NCI-H526 (cell line): ENCODE measurements around the gene SMG6.

Experiments
- DNase-seq, 2 experiments: peaks; one replicate each; lab custom pipeline; 2025; lab: John Stamatoyannopoulos, UW

Gene SMG6

DNA sequence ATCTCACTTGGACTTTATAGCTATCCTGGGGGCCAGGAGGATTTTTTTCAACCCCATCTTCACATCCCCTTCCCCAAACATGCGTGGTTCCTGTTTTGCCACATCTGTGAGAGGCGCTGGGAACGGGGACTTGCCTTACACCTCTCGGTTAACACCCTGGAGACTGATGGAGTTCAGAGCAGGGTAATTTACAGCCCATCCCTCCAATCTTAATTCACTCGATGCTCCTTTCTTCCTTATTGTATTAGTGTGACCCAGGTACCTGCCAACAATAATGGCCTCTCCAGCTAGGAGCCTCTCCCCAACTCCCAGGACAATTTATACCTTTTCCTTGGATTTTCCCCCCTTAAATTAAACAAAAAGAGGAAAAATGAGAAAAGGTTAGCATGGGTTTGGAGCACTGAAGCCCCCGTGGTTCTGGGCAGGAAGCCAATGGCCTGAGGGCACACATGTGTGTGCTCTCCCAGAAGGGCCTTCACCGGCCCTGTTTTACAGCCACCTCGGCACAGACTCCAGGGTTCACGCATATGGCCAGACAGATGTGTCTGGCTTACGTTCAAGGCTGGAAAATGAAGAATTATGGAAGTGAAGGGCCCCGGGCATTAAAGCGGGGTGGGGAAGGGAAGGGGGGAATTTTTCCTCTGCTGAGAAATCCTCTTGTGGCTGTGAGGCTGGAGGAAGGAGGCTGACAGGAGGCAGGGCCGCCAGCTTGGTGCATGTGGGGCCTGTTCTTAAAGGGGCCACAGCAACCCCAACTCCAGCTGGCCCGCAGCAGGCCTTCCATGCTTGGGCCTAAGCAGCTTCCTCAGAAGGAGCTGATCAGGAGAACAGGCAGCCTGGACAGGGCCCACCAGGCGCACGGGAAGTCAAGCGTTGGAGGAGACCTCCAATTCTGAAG, 227.2 kb downstream of the SMG6 start:
- no peak for DNase-seq

DNA sequence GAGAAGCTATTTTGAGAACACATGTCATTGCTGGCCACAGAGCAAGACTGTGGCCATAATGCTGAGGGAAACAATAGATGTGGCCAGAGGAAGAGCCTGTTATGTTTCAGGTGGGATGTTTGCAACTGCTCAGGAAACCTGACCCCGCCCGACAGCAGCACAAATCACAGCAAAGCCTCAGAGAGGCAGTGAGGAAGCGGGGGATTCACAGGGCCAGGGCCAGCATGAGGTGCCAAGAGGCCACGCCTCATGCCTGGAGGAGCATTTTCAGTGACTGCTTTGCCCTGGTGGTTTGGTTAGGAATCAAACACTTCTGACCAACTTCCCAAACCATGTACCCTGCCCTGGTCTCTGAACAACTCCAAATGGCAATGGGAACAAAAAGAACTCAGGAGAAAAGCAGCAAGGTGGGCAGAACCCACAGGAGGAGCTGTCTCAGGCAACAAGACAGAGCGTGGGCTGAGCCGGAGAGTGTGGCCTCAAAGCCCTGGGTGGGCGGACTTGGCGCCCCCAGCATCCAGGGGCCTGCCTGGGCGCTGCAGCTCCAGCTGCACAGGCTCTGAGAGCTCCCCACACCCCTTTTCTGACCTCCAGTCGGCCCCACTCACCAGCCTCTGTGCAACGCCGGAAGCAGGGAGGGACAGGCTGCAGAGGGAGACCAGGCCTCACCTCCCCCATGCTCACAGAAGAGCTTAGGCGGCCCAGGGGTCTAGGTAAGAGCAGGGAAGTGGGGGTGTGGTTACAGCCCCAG, 228.1 kb downstream of the SMG6 start:
- no peak for DNase-seq

DNA sequence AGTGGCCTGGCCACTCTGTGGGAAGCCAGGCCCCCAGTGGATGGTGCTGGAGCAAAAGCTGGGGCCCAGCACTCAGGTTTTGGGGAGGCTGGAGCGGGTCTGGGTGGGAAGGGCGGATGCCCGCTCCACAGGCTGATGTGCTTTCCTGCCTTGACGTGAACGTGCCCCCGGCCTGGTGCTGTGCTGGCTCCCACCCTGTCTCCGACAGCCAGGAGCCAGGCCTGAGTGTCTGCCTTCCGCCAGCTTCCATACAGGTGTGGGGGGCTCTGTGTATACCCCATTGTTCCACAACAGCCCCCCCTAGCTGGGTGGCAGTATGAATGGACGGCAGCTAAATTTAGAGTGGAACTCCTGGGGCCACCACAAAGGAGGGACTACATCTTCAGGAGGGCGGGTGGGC, 228.7 kb downstream of the SMG6 start:
- no peak for DNase-seq

DNA sequence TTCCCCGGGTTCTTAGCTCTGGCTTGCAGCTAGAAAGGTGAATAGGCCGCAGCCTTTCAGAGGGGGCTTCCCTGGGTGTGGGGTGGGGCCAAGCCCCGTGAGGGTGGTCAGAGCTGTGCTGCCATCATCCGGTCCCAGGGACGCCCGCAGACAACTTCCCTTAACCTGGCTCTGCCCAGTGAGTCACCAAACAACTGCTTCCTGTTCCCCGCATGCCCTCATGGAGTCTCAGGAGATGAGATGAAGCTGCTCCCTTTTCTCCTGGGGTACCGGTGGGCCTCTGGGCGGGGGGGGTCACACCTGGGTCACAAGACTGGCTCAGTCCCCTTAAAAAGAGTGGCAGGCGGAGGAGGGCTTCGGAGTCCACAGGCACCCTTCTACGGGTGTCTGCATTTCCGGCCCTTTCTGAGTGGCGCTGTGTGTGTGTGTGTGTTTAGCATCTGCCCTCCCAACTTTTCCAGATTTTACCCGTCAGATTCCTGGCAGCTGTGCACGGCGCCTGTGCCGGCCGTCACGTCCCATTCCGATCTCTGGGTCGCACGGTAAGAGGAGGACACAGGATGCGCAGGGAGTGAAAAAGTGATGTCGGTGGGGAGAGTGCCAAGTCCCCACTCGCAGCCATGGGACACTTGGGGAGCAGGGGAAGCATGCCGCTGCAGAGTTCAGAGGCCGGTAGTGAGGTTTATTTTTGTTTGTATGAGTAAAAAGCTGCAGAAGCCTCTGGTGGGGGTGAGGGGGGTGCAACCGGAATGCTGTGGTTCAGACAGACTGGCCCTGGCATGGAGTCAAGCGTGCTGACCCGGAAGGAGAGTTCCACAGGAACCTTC, 231.9 kb downstream of the SMG6 start:
- no peak for DNase-seq

DNA sequence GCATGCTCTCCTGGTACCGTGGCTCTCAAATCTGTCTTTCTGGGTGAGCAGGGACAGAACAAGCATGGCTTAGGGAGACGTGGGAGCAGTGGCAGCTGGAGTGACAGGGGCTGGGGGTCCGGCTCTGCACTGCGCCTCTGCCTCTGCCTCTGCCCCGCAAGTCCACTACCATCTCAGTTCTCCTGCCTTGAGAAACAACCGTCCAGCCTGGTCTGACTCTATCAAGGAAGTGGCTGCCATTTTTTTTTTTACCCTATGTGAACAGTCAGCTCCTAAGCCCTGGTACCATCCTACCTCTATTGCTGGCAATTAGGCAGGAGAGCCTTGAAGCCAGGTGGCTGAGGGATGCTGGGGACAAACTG, 232.6 kb downstream of the SMG6 start:
- no peak for DNase-seq

DNA sequence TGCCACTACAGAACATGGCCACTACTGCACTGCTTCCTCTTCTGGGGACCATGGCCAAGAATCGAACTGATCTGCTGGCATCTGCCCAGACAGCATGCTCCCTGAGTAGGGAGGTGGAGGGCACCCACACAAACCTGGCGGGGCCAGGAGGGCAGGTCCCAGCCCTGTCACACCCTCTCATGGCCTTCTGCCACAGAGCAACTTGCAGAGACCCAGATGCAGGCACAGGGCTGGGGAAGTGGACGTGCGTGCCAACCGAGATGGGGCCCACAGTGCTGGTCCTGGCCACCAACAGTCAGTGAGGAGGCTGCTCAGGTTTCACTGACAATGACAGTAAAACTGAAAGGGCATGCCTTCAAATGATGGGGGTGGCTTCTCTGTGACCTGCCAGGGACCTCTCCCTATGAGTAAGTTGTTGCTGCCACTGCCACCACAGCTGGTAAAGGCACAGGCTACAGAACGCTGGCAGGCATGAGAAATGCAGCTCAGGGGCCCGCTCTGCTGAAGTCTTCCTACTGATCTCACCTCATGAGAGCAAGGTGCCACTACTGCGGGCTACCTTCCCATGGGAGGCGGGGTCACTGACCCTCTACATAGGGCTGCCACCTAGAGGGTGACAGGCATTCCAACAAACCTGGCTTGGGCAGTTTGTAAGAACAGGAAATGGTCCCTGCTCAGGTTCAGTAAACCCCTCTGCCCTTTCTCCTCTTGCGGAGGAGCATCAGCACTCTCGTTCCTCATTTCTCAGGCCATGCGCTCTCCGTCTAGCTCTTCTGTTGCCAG, 233.2 kb downstream of the SMG6 start:
- no peak for DNase-seq

DNA sequence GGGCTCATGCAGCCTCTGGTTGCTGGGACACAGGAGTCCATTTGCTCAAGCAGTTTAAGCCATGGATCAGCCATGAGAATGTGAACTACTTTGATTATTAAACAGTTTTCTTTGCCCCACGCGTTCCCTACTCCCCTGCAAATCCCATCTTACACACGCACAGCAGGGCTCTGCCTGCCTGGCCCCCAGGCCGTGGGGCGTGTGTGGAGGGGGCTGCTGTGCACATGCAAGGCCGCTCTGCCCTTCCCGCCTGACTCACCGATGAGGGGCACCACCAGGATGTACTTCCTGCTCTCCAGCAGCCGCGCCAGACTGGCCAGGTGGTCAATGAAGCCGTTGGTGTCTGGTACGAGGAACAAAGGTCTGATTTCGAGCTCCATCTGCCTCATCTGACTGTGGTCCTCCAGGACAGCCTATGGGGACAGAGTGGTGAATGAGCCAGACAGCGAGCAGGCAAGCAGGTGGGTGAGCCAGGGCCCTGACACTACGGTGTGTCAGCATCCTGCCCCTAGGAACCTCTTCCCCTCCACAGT, 235.0 kb downstream of the SMG6 start:
- DNase-seq: peak; percentile 38 to 51

DNA sequence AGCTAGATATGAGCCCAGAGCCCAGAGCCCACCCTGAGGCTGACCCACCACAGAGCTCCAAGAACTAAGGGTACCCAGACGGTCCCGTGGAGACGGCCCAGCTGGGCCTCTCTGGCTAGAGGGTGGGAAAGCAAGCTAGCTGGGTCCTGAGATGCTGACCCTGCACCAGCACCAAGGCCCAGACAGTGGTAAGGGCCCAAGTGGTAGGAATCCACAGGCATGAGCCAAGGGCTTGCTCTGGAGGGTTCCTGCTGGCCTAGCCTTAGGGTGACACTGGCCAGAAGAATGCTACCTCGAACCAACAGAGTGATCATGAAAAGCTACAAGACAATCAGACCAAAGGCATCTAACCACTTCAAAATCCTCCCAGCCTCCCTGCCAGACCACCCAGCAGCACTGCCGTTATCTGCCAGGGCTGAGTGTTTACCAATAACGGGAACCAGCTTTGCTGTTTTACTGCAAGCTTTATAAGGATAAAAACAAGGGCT, 235.5 kb downstream of the SMG6 start:
- DNase-seq: no peak

DNA sequence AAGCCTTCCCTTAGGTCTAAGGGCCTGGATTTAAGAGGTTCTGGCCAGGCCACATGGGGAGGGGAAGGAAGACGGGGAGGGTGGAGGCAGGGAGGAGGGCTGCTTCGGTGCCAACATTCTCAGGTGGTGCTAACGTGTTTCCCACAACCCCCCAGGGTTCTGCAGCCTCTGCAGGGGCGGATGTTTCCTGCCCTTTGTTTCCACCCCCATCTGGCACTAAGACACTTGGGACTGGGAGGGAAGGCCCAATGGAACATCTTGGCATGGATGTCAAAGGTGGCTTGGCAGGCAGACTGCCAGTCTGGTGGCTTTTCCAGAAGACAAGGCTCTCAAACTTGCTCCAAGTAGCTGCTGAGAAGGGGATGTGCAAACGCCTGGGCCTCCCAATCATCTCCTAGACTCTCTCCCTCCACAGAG, 236.0 kb downstream of the SMG6 start:
- DNase-seq: no peak

DNA sequence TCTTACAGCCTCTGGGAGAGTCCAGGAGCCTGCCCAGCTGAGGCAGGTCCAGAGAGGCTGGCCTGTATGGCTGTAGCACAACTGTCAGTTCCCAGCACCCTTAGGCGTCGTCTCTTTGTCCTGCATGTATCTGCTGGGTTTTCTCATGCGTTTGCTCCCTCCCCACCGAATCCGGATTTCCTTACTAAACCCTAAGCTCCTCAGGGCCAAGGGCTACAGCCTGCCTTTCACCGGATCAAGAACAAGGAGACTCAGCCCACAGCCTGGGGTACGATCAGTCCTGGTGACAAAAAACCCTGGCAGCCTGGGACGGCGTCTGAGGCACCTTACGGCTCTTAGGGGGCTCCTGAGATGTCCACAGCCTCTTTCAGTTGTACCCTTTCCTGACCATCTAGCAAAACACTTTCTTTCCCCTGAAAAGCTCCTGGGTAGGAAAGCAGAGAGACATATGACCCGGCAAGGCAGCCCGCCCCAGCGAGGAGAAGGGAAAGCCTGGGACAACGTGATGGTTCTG, 236.5 kb downstream of the SMG6 start:
- DNase-seq: no peak

DNA sequence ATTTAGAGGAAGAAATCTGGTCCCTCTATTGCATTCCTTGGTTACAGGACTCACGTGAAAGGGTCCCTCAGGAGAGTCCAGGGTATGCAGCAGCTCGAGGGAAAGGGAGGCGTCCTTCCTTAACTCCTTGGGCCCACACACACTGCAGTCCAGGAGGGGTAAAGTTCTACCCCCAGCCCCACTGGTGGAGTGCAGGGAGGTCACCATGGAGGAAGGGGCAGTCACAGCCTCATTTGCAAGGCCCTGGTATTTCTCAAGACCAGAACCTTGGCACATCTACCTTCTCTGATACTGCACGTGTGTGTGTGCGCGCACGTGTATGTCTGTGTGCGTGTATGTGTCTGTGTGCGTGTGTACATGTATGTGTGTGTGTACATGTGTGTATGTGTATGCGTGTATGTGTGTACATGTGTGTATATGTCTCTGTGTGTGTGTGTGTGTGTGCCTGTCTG, 237.6 kb downstream of the SMG6 start:
- DNase-seq: no peak

DNA sequence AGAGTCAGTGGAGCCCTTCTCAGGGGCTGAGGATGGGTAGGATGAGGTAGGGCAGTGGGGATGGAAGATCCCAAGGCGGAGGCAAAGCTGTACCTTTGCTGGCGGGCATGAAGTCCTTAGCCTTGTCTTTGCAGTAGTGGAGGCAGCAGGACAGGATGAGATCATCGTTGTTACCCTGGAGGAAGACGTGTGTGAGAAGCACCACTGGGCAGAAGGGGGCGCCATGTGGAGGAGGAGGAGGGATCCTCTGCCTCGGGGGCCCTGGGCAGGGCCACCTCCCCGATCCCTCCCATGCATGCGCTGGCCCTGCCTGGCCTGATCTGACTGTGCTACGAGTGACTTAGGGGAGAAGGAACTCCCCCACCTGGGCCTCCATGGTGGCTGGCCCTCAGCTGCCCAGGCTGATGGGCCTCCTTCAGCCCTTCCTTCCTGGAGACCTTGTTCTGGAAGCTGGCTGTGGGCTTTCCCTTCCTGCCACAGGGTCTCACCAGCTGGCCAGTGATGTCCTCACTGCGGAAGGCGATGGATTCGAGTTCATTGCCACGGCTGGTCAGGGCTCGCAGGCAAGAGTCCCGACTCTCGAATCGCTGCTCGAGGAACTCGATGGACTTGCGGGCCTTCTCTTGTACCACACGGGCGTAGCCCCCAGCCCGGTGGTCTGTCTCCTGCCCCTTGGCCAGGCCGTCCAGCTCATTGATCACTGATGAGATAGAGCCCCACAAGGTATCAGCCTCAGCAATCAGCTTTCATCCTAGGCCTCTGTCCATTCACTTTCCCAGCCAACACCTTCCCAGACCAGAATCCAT, 238.4 kb downstream of the SMG6 start:
- DNase-seq: peak in 1 of 2 experiments; percentile 35

DNA sequence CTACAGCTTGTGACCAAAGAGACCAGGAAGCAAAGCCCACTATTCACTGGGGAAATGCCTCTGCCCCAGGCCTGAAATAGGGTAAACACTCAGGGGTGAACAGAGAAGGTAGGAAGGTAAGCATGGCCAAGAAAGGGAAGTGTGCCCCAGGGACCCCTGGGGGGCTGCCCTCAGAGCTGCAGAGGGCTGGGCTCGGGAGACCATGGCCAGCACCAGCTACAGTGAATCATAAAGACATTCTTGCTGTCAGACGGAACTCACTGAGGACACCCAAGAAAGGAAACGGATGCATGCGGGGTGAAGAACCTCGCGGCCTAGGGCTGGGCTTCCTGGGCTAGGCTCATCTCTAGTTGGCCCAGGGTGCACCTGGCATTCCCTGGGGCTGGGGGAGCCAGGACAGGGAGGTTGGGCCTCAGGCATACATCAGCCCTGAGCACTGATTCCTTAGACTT, 239.0 kb downstream of the SMG6 start:
- DNase-seq: no peak

DNA sequence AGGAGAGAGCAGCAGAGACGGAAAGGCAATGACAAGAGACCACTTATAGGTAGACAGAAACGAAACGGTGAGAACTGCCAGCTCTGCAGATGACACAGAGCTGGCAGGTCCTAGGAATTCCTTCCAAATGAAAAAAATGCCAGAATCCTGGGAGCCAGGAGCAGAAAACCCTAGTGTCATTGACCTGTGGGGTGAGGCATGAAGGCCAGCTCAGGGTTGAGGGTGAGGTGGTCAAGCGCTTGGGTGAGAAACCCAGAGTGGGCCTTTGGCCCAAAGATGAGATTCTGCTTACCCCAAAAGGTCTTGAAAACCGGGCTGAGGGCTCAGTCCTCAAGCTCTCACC, 239.5 kb downstream of the SMG6 start:
- DNase-seq: no peak

DNA sequence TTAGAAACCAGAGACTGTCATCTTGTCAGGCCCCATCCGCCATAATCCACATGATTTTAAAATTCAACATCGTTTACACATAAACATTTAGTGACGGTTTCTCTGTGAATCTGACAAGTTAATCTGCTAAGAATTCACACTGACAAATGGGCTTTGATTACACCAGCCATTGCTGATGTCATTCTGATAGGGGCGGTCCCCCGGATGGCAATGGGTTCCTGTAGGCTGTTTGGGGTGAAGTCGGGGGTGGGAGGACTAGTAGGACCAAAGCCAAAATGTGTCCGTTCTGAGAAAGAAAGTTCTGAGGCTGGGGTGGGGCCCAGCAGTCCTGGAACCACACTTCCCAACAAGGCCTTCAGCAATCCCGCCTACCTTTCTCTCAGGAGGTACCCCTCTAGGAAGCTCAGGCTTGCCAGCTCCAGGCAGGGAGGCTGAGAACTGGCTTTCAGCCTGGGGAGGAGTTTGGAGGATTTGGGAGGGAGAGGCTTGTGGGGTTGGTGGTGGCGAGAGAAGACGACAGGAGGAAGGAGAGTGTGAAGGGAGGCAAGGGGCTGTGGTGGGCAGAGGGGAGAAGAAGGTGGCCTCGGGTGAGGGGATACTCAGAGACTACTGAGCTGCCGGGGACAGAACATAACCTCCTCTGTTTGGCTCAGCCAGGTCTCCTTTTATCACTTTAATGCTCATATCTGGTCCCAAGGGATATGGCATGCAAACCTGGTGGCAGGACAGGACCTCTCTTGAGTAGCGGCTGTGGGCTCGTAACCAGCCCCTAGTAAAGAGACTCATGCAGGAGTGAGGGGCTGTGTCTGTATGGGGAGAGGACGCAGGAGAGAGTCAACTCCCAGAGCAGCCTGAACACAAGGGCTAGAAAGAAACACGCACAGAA, 240.1 kb downstream of the SMG6 start:
- peak in 1 of 2 experiments; percentile 61 for DNase-seq

DNA sequence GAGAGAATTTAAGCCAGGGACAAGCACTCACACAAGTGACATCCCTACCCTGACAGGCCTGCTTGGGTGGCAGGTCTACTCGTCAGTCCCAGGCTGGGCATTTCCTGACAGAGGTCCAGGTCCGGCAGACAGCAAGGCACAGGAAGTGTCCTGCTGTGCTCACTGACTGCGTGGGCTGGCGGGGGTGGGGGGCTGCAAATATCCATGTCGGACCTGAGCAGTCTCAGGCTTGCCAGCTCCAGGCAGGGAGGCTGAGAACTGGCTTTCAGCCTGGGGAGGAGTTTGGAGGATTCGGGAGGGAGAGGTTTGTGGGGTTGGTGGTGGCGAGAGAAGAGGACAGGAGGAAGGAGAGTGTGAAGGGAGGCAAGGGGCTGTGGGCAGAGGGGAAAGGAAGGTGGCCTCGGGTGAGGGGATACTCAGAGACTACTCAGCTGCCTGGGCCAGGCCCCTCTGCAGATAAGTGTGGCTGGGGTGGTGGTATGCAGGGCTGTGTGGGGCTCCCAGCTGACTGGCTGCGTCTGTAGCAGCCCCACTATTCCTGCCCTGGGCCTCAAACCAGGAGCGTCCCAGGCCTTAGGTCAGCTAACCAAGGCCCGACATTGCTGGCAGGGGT, 240.9 kb downstream of the SMG6 start:
- DNase-seq: no peak

DNA sequence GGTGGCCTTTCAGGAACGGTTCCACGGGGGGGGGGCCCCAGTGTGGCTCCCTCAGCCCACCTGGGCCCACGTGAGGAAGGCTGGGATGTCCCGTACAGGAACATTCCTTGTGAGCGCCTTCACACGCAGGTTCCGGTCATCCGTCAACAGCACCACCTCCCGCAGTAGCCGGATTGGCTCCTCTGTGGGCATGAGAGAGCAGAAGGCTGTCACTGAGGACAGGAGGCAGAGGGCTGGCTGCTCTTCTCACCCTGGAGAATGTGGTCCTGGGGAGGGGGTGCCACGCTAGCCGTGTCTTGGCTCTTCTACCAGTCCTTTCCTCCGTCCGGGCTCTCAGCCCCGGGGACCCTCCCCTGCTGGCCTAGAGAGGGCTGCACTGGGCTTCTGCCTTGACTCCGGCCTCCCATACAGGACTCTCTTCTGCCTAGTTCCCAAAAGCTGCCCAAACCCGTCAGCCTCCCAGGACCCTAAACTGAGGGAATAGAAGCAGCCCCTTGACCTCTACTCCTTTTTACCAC, 242.1 kb downstream of the SMG6 start:
- DNase-seq: no peak

DNA sequence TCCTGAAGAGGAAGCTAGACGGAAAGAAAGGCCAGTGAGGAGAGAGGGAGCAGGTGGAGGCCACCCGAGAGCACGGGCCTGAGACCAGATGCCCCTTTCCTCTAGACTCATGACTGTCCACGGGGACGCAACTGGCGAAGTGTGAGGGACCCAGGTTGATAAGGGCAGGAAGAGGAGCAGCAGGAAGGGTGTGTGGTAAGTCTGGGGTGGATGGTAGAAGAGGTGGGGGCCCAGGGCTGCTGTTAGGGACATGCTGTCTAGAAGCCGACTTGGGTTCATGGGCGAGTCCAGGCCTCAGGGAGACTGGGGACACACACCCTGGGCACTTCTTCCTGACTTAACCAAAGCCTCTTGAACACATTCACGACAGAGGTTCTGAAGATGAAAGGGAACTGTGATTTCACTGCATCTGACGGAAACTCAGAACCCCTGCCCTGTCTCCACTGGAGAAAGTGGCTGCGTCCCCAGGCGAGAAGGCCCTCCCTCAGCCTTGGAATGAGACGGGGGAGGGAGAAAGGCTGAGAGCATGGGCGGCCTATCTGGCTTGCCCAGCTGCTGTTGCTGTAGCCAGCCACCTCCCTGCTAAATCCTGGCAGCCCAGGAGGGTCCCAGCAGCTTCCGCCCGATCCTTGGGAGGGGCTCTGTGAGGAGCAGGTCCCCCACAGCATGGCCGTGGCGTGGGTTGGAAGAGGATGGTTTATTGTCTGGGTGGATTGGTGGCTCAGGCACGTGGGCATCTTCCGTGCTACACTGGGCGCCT, 242.7 kb downstream of the SMG6 start:
- DNase-seq: no peak
